GM23248 (cell line): ENCODE results near the gene SMTNL2.

Experiments
- EZH2 ChIP-seq: fragments of 200-600 bp; sonication (generic); IDR thresholded peaks from 2 replicates; pipeline ENCODE4 v1.6.1; 2018; ENCODE audit warnings: antibody characterized with exemption, mild to moderate bottlenecking; ENCODE audit not compliant: insufficient read depth, poor library complexity, severe bottlenecking
- EZH2phosphoT487 ChIP-seq: fragments of 200-600 bp; sonication (generic); IDR thresholded peaks from 2 replicates; pipeline ENCODE4 v1.6.1; 2018; ENCODE audit warnings: antibody characterized with exemption, moderate library complexity, mild to moderate bottlenecking, low read depth; ENCODE audit not compliant: insufficient read depth

- TF ChIP-seq EZH2 (no peak), EZH2phosphoT487 (no peak)
Observed at GRCh38 chr17:4594406-4594805, 10.1 kb downstream of the SMTNL2 start.
